ENCODE results near the gene MXRA8. TPM values are rescaled to one million over a fixed set of nuclear protein-coding genes. Genes with fewer than 3 reads are reported as not detected.

Gene MXRA8
- total and polyA plus RNA-seq, 9 of the 15 experiments (the other 6 are each of a cell fraction or from before 2014, with no cell fraction given), result 0.66 to 11.3 (median 6.3) TPM

- TF ChIP-seq RBM22 (IDR thresholded peaks at IDR 0.05; ENCODE audit: low read depth, low read length, poor library complexity, severe bottlenecking) (peak; percentile 80), HNRNPUL1 (IDR thresholded peaks at IDR 0.05; ENCODE audit: low read length) (no peak), CBX8 (IDR thresholded peaks at IDR 0.05; ENCODE audit: borderline replicate concordance, extremely low read depth, low read depth, low read length, poor library complexity, severe bottlenecking) (no peak), ZBTB7A (IDR thresholded peaks at IDR 0.05; ENCODE audit: borderline replicate concordance, control insufficient read depth, low read depth, low read length) (peak; percentile 86; the same call in 1 of the 2 replicates), ZBTB17 (CRISPR knock-in tag; IDR thresholded peaks at IDR 0.05) (no peak), GATAD2B (IDR thresholded peaks at IDR 0.05; ENCODE audit: borderline replicate concordance) (no peak), MTA3 (IDR thresholded peaks at IDR 0.05; ENCODE audit: borderline replicate concordance) (peak; percentile 36; the same call in 1 of the 2 replicates), ZNF830 (CRISPR knock-in tag; IDR thresholded peaks at IDR 0.05) (0 out of 2 replicates have a peak, but pooled peaks have one; percentile 49), ARHGAP35 (IDR thresholded peaks at IDR 0.05; ENCODE audit: partially characterized antibody) (no peak), NRF1 (conservative IDR thresholded peaks at IDR 0.05 in 1 of 2, IDR thresholded peaks at IDR 0.05 in 1 of 2) (no peak), ETS1 (conservative IDR thresholded peaks at IDR 0.05; ENCODE audit: control insufficient read depth, low read depth, low read length) (0 out of 2 replicates have a peak, but pooled peaks have one; percentile 48), SIN3B (IDR thresholded peaks at IDR 0.05; ENCODE audit: low read depth) (peak; percentile 19; the same call in 1 of the 2 replicates), FOXJ2 (tag; IDR thresholded peaks at IDR 0.05) (no peak), FUS (optimal IDR thresholded peaks at IDR 0.05; ENCODE audit: low read depth, low read length) (peak; percentile 22), ZNF717 (CRISPR knock-in tag; IDR thresholded peaks at IDR 0.05) (no peak), NR2C2 (CRISPR knock-in tag; IDR thresholded peaks at IDR 0.05) (no peak), NR2C2 (tag; IDR thresholded peaks at IDR 0.05) (no peak), ZMIZ1 (IDR thresholded peaks at IDR 0.05; ENCODE audit: low read depth in 2 of 2, low read length in 2 of 2) (no peak), TBP (optimal IDR thresholded peaks at IDR 0.05; ENCODE audit: low read depth, low read length) (no peak), ETS2 (tag; IDR thresholded peaks at IDR 0.05; ENCODE audit: borderline replicate concordance, poor library complexity, severe bottlenecking) (no peak)
Measured at GRCh38 chr1:1371746-1372711, 13.7 kb upstream of the MXRA8 start (continued).
